NK-92 (cell line): ENCODE results near the gene KCNQ4.

ENCODE experiments used
- DNase-seq: peaks from one replicate; lab custom pipeline; 2025; ENCODE audit not compliant: unreplicated experiment; lab: John Stamatoyannopoulos, UW

Gene KCNQ4

DNA sequence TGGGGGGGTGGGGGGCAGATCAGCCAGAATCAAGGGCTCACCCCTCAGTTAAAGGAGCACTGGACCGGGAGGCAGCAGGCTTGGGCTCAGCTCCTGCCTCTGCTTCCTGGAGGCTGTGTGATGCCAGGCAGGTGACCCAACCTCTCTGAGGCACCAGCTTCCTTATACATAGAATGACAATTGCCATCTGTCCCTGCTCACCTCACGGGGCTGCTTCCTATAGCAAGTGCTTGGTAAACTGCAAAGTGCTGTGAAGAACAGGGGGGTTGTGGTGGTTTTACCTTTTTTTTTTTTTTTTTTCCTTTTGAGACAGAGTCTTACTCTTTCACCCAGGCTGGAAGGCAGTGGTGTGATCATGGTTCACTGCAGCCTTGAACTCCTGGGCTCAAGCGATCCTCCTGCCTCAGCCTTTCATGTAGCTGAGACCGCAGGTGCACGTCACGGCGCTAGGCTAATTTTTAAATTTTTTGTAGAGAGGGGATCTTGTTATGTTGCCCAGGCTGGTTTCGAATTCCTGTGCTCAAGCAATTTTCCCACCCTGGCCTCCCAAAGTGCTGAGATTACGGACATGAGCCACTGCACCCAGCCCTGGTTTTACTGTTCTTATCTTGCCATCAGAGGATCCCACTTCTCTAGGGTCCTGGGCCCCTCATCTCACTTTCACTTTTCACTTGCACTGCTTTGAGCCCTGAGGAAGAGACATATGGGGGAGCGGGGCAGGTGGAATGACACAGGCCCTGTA is 11.6 kb downstream of the KCNQ4 start:
- DNase-seq, result peak; percentile 13

DNA sequence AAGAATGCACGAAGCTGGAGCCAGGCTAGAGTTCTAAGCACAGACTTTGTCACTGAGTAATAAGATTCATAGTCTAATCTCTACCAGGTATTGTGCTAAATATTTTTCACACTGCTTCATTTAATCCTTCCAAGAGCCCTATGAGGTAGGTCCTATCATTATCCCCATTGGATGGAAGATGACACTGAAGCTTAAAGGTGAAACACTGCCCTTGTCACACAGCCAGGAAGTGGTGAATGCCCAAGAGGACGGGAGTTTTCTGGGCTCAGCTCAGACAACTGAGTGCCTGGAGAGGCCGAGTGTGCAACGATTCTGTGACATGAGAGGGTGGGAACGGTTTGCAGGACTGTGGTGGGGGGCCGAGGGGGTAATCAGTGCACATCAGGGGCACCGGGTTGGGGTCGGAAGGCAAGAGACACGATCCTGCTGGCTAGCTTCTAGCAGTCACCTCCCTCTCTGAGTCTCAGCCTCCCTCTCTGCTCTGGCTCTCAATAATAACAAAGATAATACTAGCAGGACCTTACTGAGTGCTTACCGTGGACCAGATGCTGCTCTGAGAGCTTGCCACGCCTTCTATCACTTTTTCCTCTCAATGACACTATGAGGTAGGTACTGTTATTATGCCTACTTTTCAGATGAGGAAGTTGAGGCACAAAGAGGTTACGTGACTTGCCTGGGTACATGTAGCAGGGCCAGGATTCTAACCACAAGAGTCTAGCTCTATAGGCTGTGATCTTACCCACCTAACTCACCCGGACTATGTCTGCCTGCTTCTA is 12.4 kb downstream of the KCNQ4 start:
- no peak for DNase-seq

DNA sequence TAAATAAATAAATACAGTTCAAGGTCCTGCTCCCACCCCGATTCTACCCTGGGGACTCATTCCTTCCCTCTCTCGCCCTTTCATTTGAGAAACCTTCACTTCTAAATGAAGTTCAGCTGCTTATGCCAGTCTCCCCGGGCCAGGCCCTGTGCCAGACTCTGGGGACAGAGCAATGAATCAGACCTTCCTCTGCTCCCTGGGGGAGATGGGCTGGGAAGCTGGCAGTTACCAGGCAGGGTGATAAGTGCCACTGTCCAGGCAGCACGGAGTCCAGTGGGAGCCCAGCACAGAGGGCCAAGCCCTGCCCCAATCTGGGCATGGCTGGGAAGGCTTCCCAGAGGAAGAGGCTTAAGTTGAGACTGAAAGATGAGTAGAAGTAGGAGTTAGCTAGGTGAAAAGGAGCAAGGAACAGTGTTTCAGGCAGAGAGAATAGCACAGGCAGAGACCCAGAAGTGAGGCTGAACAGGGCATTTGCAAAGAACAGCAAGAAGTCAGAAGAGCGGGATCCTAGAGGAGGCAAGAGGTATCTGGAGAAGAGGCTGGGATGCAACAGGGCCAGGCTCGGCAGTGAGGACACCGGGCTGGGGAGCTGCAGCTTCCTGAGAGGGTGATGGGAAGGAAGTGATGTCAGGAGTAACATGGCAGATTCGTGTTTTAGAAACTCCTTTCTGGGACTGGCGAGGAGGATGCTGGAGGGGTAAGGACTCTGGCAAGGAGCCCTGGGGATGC is 13.5 kb downstream of the KCNQ4 start:
- no peak for DNase-seq

DNA sequence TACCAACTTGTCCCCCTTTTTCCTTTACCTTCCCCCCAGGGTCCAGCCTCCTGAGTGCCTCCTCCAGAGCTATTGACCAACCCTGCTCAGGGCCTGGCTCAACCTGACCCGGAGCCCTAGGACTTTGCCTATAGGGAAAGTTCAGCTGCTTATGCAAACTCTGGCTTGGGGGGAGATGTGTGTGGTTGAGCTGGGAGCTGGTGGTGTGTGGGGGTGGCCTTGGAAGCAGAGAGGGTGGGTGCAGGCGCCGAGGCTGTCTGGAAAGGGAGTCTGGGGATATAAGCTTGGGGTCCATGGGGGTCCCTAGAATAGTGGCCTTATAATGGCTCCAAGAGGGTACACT is 14.1 kb downstream of the KCNQ4 start:
- no peak for DNase-seq

DNA sequence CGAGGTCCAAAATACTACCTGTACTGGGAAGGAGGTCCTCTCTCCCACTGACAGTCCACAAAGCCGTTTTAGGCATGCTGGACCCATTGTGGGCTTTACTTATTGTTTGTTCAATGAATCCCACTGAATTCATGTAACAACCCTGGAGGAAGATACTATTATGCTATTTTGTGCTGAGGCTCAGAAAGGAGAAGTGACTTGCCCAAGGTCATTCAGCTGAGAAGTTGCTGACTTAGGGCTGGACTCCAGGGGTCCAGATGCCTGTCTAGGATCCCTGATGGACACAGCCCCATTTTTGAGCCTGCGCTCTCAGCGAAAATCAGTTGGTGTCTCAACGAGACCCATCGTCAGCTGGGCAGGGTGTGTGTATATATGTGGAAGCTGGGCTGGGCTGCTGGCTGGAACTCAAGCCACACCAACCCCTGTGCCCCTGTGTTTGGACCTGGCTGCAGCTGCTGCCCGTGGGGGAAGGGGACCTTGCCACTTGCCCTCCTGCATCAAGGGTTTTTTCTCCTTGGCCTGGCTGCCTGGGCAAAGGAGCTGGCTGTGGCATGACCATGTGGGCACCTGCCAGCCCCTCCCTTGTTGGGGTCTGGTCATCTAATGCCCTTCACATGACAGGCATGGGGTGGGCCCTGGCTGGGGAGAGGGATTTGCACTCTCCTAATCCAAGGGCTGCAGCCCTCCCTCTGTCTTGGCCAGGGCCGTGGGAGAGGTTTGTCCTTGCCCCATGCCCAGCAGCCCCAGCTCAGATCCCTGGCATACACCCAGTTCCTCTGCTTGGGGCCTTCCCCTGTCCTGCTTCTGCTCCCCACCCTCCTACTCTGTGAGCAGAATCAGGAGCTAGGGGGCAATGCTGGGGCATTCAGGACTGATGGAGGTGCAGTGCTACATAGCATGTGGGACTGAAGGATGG is 15.0 kb downstream of the KCNQ4 start:
- no peak for DNase-seq

DNA sequence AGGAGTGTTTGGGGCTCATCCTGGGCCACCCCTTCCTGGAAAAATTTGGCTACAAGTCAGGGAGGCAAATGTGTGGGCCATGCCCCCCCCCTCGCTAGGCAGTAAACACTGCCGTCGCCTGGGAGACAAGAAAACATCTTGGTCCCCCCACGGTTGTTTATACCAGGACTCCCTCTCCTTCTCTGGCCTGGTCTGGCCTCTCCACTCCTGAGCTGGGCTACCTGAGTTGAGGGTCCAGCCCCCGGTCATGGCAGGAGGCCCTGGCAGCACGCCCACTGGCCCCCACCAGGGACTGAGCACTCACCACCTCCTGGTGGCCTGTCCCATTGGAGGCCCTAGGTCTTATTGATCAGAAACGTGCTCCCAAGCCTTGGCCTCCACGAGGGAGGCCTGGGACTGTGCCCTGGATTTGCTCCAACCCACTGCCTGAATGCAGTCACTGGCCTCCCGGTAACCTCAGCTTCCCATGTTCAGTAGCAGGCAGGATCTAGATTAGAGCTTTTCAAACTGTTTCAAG is 15.8 kb downstream of the KCNQ4 start:
- DNase-seq, result no peak

DNA sequence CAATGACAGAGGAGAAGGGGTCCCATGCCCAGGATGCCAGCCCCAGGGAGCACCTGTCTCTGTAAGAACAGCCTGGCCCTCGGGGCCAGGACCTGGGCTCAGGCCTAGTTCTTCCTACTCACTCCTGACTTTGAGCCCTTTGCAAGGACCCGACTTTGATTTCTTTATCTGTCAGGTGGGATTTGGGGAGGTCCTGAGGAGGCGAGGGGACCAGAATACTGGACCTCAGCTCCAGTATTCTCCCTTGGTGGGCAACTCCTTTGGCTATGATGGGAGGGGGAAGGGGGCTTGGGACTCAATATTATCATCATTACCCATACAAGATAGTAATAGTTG is 18.1 kb downstream of the KCNQ4 start:
- DNase-seq, result no peak

DNA sequence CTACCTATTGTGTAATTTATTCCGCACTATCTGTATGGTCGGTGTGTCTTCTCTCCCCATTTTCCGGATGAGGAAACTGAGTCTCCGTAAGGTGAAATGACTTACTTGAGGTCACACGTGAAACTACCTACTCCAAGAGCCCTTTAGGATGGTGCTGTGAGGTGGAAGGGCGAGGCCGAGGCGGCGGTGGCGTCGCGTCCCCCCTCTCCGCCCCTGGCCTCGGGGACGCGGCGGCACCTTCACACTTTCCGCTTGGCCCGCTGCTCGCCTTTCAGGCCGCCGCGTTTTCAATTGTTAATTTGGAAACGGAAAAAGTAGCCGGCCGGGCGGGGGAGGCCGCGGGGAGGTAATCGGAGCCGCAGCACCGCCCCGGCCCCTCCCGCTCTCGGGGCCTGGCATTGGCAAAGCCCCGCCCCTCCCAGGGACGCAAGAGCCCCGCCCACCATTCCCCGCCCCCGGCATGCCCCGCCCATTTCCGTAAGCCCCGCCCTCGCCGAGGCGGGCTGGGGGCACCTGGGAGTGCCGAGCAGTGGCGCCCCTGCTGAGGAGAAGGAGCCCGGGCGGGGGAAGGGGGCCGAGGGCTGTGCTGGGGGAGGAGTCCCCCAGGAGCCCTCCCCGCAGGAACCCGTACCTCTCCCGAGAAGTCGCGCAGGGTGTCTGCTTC is 18.6 kb downstream of the KCNQ4 start:
- DNase-seq, result peak; percentile 42

DNA sequence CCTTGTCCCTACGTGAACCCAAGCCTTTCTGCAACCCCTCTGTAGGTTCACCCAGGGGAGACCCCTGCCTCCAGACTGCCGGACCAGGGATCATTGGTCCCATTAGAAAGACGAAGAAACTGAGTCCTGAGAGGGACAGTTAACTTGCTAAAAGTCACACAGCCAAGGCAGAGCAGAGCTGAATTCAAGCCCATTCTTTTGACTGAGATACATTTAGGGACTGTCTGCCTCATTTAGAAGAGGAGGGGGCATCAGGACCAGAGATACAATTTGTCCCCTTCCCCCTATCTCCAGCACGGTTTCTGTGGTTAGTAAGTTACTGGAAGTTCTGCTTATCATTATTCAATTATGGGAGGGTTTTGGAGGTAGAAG is 19.1 kb downstream of the KCNQ4 start:
- DNase-seq, result no peak

DNA sequence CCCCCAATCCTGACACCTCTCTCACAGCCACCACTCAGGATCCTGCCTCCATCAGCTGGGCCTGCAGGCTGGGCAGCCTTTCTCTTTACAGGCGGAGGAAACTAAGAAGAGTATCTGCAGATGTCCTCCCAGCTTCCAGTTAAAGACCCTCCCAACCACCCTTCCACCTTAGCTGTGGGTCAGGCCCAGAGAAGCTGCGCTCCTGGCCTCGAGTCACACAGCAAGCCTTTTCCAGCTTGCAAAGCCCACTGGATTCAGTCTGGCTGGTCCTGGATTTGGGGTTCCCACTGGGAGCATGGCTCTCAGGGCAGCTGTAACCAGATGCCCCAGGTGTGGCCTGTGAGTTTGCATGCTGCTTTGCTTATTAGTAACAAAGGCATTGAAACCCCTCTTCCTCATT is 19.9 kb downstream of the KCNQ4 start:
- no peak for DNase-seq

DNA sequence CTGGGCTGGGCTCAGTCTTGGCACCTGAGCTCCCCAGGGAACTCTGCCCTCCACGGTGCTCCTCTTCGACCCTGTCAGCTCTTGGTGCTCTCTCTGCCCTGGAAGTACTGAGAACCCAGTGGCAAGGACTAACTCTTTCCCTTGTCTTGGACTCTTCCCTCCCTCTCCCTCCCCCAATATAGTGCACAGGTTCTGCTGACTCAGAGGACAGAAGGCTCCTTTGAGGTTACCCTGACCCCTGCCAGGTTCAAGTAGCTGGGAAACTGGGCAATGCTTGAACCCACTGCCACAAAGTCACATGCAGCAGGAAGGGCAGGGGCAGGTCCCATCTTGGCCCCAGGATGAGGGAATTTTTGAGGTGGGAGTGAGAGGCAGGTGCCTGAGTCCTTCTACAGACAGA is 20.3 kb downstream of the KCNQ4 start:
- DNase-seq, result no peak

DNA sequence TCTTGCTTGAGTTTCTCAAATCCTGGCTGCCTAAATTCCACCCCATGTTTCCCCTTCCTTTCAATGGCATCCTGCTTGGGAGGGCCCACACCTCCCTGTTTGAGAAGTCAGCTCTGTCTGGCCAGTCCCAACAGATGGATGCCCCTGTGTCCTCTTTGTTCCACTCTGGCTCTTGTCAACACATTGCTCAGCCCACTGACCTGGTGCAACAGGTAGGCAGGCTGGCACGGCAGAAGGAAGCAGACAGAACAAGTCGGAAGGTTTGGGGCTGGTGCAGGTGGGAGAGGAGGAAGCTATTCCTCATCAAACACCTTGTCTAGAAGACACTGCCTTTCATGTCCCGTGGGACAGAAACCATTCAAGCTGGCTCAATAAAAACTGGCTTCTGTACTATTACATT is 22.7 kb downstream of the KCNQ4 start:
- no peak for DNase-seq

DNA sequence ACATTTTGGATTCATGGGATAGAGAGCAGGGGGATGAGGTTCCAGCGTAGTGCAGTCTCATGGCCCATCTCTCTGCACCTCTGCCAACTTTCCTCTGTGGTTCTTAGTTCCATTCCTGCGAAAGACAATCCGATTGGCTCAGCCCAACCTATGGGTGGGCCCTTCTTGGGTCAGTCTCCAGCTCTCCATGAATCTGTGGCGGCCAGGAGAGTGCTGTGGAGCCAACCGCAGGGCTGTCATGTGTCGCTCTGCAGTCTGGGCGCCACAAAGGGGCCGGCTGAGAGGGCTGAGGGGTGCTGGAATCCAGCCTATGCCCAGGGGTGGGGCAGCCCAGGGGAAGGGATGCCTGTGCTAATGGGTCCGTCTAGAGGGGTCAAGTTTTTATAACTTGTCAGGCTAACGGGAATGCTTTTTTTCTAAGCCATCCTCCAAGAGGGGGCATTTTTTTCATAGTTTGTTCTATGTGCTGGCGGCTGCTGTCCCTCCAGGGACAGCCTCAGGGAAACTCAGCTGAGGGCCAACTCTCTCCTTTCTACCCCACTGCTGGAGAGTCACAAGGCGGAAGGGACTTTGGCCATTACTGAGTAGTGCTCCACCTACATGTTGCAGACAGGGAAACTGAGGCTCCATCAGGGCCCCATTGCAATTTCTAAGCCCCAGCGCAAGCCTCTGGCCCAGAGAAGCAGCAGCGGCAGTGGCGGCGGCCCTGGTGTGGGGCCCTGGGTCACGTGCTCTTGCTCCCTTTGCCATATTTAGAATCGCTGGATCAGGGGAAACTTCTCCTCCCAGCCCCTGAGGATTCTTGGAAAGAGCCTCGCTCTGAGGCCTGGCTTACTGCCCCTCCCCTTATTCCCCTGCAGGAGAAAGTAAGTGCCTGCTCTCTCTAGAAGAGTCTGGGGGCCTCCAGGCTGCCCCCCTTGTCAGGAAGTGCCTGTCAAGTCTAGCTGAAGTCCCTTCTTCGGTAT is 23.4 kb downstream of the KCNQ4 start:
- DNase-seq, result no peak

DNA sequence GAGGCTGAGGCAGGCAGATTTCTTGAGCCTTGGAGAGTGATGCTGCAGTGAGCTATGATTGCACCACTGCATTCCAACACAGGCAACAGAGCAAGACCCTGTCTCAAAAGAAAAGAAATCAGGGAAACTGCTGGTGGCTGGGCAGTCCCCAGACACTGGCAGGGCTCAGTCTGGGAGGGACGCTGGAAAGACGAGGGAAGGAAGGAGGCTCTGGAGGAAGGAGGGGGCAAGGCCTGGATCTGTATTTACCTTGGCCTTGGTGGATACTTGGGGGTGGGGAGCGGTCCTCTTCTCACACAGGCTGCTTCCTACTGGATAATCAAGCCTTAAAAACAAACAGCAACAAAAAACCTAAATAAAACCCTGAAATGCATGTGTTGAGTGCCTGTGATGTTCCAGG is 24.4 kb downstream of the KCNQ4 start:
- no peak for DNase-seq

DNA sequence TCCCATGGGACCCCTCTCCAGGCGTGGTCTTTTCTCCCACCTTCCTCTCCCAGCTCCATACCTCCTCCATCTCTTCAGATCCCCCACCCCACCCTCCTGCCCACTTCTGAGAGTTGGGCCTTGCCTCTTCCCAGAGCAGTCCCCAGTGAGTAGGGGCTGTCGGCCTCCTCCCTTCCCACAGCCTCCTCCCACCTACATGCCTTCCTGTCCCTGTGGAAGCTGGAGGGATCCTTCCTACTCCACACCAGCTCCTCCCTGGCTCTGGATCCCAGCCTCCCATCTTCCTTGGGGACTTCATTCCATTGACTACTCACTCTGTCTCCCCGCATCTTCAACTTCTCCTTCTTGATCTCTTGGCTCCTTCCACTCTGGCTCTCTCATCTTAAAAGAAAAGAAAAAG is 24.9 kb downstream of the KCNQ4 start:
- DNase-seq, result no peak

DNA sequence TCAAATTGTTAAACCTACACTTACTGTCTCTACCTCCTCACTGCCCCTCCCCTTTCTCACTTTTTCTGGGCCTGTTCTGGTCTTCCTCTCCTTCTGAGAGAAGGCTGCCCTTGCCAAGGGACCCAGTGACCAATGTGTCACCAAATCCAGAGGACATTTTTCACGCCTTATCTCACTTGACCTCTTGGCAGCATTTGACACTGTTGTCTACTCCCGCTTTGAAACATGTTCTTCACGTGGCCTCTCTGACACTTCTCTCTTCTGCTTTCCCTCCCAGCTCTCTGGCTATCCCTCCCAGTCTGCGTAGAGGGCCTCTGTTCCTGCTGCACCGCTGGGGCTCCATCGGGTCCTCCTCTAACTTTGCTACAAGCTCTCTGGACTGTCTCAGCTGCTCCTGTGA is 25.3 kb downstream of the KCNQ4 start:
- DNase-seq, result no peak

DNA sequence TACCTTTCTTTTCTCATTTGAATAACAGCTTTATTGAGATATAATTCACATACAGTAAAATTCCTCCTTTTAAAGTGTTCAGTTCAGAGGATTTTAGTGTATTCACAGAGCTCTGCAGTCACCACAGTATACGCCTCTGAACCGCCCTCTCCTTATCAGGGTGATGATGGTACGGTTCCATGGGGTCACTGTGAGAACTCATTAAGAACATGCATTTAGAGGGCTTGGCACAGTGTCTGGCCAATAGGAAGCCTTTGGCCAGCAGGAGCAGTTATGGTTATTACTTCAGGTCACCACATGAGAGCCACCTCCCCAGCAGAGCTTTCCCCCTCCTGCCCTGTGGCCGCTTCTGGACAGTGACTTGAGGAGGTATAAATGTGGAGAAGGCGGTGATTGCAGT is 27.3 kb downstream of the KCNQ4 start:
- no peak for DNase-seq

DNA sequence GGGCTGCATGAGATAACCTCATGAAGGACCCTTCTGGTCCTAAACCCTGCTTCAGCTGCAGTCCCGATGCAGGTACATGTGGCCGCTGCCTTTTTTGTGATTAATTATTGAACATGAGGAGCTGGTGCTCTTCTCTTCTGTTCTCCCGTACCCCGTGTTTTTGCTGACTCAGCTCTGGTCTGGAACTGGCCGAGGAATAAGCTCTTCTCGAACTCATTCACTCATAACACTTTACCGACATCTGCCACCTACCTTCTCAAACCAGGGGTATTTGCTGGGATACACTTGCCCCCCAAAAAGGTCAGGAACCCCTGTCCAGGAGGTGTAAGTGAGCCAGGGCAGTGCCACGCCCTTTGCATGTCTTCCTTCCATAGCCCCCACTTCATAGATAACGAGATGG is 31.8 kb downstream of the KCNQ4 start:
- no peak for DNase-seq

DNA sequence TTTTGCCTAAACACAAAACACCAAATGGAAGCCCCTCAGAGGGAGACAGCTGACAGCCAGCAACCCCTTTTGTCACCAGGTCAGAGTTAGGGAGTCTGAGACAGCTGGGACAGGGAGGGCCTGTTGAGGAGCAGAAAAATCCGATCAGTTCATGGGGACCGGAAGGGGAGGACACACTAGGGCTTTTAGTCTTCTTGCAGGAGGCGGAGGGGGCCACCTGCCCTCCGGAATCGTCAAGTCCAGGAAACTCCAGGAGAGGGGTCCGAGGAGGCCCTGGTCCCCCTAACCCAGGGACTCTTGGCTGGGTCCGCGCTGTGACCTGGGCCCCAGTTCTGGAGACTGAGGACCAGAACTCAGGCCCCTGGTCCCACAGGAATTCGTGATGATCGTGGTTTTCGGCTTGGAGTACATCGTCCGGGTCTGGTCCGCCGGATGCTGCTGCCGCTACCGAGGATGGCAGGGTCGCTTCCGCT is 34.2 kb downstream of the KCNQ4 start:
- no peak for DNase-seq
